ENCODE measurements around the gene EPHA6.
"Not testable (repeated sequence)": the region's sequence is repeated elsewhere in the genome, so short reads cannot be mapped to it uniquely, and the experiment has no call there.

EPHA6 gene

DNA sequence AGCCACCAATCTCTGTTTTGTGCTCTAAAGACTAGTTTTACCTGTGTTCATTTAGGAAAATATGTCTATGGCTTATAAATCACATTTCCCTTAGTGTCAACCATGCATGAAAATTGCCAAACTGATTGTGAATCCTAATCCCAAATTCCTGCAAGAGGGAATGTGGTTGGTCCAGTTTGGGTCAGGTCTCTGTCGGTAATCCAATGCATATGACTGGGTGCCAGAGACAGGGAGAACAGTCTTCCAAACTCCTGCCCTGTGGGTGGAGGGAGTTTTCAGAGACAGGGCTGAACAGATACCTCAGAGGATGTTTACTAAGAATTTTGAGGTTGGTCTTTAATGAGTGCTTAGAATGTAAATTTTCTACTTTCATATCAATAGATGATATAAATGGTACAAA lies 649.6 kb downstream of the EPHA6 start:
- DNase-seq (ENCODE audit: low spot score): no peak

- DNase-seq (ENCODE audit: low spot score): no peak
These were observed 656.1 kb downstream of the EPHA6 start for GRCh38 chr3:97470481-97470880.

- no peak for DNase-seq (ENCODE audit: low spot score)
These were observed 665.3 kb downstream of the EPHA6 start for GRCh38 chr3:97479740-97480139.

DNA sequence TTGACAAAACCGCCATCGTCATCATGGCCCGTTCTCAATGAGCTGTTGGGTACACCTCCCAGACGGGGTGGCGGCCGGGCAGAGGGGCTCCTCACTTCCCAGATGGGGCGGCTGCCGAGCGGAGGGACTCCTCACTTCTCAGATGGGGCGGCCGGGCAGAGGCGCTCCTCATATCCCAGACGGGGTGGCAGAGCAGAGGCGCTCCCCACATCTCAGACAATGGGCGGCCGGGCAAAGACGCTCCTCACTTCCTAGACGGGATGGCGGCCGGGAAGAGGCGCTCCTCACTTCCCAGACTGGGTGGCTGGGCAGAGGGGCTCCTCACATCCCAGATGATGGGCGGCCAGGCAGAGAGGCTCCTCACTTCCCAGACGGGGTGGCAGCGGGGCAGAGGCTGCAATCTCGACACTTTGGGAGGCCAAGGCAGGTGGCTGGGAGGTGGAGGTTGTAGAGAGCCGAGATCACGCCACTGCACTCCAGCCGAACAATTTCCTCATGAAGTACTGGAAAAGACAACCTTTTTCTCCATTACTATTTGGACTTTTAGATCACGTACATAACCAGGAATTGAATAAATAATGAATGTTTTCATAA lies 666.4 kb downstream of the EPHA6 start:
- DNase-seq (ENCODE audit: low spot score): not testable (repeated sequence)

GRCh38 chr3:97481416-97481815 lies 667.0 kb downstream of the EPHA6 start:
- no peak for DNase-seq (ENCODE audit: low spot score)

- DNase-seq (ENCODE audit: low spot score): no peak
These were observed 670.8 kb downstream of the EPHA6 start for GRCh38 chr3:97485206-97485605.

- no peak for DNase-seq (ENCODE audit: low spot score)
These were observed 673.2 kb downstream of the EPHA6 start for GRCh38 chr3:97487587-97487986.

GRCh38 chr3:97488741-97489140 lies 674.3 kb downstream of the EPHA6 start:
- DNase-seq (ENCODE audit: low spot score): no peak

- no peak for DNase-seq (ENCODE audit: low spot score)
These were observed 681.5 kb downstream of the EPHA6 start for GRCh38 chr3:97495896-97496295.

GRCh38 chr3:97497138-97497537 lies 682.7 kb downstream of the EPHA6 start:
- DNase-seq (ENCODE audit: low spot score): no peak

GRCh38 chr3:97504463-97504862 lies 690.1 kb downstream of the EPHA6 start:
- no peak for DNase-seq (ENCODE audit: low spot score)

DNA sequence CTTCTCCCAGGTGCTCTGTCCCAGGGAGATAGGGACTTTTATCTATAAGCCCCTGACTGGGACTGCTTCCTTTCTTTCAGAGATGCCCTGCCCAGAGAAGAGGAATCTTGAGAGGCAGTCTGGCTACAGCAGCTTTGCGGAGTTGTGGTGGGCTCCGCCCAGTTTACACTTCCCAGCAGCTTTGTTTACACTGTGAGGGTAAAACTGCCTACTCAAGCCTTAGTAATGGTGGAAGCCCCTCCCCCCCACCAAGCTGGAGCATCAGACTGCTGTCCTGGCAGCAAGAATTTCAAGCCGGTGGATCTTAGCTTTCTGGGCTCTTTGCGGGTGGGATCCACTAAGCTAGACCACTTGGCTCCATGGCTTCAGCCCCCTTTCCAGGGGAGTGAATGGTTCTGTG lies 696.4 kb downstream of the EPHA6 start:
- no peak for DNase-seq (ENCODE audit: low spot score)

GRCh38 chr3:97515076-97515475 lies 700.7 kb downstream of the EPHA6 start:
- DNase-seq (ENCODE audit: low spot score): no peak

DNA sequence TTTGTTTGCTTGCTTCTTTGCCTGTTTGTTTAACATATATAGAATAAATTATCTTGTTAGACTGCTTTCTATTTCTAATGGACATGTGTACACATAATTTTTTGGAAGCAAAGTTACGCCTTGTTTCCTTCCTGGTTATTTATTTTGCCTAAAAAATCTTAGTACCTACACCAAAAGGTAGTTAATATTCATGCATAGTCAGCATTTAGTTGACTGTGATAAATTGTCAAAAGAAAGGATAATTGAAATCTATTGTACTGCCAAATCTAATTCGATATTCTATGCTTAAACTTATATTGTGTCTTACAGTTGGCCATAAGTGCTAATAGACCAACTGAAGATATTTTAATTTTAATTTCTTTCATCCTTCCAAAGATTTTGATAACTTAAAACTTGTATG lies 716.3 kb downstream of the EPHA6 start:
- DNase-seq (ENCODE audit: low spot score): no peak

DNA sequence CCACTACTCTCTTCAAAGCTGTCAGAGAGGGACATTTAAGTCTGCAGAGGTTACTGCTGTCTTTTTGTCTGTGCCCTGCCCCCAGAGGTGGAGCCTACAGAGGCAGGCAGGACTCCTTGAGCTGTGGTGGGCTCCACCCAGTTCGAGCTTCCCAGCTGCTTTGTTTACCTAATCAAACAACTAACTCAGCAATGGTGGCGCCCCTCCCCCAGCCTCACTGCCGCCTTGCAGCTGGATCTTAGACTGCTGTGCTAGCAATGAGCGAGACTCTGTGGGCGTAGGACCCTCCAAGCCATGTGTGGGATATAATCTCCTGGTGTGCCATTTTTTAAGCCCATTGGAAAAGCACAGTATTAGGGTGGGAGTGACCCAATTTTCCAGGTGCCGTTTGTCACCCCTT lies 733.2 kb downstream of the EPHA6 start:
- DNase-seq (ENCODE audit: low spot score): not testable (repeated sequence)

DNA sequence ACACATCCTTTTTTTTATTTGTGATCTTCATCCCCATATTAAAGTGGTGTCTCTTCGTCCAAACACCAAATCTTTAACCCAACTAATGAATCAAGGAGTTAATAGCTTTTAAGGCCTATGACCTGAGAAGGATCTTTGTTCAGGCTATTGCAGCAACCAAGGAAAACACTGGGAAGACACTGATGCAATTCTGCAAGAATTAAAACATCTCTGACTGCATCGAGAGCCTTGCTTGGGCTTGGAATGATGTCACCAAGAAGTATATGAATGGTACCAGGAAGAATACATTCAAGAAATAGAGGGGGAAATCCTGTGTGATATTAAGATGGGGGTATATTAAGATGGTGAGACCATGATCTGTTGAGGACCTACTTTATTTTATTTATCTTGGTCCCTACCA lies 736.0 kb downstream of the EPHA6 start:
- no peak for DNase-seq (ENCODE audit: low spot score)

DNA sequence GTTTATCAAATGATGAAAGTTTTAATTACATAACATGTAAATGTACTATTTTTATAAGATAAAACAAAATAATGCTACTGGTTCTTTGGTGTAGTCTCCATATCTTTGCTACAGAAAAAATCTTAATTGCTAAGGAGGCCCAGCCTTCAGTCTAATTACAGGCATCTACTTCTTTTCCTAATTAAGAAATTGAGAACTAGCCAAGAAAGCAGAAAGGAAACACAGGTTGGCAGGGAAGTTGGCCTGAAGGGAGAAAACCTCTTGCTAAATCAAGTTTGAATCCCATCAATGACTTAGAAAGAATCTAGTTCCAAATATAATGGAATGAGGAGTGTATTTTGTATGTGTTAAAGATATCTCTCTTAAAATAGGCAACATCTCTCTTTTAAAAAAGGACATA lies 737.8 kb downstream of the EPHA6 start:
- DNase-seq (ENCODE audit: low spot score): no peak

DNA sequence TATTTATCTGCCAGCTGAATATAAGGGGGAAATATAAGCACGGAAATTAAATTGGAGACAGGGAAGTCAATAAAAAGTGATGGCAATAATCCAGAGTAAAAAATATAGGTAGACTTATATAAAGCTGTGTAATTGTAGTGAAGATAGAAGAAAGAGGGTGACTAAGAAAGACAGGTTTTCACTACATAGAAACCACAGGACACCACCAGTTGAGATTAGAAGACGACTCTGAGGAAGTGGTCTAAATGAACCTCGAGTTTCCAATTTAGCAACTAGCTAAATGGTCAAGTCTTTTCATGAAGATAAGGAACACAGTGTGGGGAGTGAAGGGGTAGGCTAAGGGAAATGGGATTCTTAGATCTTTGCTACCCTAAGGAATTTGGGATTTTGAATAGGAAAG lies 761.3 kb downstream of the EPHA6 start:
- no peak for DNase-seq (ENCODE audit: low spot score)

DNA sequence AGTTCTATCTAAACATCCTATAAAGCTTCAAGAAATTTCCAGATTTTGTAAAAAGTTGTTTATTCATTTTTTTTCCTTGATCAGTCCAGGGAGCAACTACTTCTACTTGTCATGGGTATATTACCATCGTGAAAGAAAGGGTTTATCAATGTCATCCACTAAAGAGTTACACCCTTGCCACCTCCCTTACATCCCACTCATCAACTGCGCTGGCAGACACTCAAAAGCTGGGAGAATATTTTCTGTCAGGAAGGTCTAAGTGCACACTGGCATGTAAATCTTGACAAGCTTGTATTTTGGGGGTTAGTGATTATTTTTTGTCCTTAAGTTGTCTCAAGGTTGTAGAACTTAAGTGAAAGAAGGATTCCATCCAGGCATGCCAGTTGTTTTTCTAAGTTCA lies 761.8 kb downstream of the EPHA6 start:
- DNase-seq (ENCODE audit: low spot score): no peak

GRCh38 chr3:97579365-97579764 lies 765.0 kb downstream of the EPHA6 start:
- peak; percentile 25 for DNase-seq (ENCODE audit: low spot score)

GRCh38 chr3:97610626-97611025 lies 796.2 kb downstream of the EPHA6 start:
- DNase-seq (ENCODE audit: low spot score): no peak

DNA sequence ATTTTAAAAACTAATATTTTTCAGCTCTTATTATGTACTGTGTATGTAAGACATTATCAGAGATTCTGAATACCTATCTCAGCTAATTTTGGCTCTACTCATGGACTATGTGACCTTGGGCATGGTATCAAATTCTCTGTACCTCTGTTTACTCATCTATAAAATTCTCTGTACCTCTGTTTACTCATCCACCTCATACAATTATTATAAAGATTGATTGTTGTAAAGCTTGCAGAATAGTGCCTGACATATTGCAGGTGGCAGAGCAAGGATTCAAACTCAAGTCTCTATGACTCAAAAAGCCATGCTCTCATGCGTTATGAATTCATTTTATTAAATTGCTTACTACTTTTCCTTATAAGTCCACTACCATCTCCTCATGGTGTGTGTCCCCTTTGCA lies 798.2 kb downstream of the EPHA6 start:
- no peak for DNase-seq (ENCODE audit: low spot score)

DNA sequence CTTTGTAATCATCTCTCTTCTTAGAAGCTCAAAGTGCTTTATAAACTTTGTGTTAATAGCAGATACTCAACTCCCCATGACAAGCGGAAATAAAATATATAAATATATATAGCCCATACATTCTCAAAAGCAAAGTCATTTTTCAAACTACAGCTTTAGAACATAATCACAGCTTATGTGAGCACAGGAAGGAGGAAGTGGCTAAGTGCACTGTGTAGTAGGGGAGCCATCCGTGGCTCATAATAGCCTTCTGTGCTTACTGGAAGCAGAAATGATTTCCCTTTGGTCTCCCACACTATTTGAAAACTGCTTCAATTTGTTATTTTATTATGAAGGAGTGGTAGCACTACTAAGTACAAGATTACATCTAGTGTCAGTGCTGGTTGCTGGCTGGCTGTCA lies 798.7 kb downstream of the EPHA6 start:
- no peak for DNase-seq (ENCODE audit: low spot score)

- DNase-seq (ENCODE audit: low spot score): not testable (repeated sequence)
These were observed 806.1 kb downstream of the EPHA6 start for GRCh38 chr3:97620514-97620913.

GRCh38 chr3:97636465-97636864 lies 822.1 kb downstream of the EPHA6 start:
- DNase-seq (ENCODE audit: low spot score): no peak

All from RKO (cell line).